GM12878 (cell line): Measurements from ENCODE around the gene RAP1GAP. TPM values are rescaled to one million over a fixed set of nuclear protein-coding genes. Genes with fewer than 3 reads are reported as not detected.

Experiments used
- ATAC-seq: fragments of 200-7000 bp; cut with Tn5 transposase; 3 replicates; pipeline ENCODE4 v1.9.1; 2020; ENCODE audit warnings: mild to moderate bottlenecking, moderate library complexity
- Bru-seq: library from RNA; stranded (reverse); fragments of 400-500 nt; gene quantifications from one replicate; lab custom pipeline; 2021; lab: Mats Ljungman, UMichigan
- BruChase-seq, 2 experiments: library from RNA; stranded (reverse); fragments of 400-500 nt; gene quantifications; one replicate each; lab custom pipeline; 2021; lab: Mats Ljungman, UMichigan
- BruUV-seq: library from RNA; stranded (reverse); fragments of 400-500 nt; replicated peaks from 2 replicates; lab custom pipeline; 2021; lab: Mats Ljungman, UMichigan
- CTCF ChIA-PET: fragments of 300-600 bp; sonication (Branson Sonifier 250); formaldehyde crosslinking; extraction: SDS; loops from one replicate; lab custom pipeline; 2021; ENCODE audit warnings: inconsistent platforms; lab: Yijun Ruan, JAX
- POLR2A ChIA-PET: fragments of 350-600 bp; formaldehyde crosslinking; extraction: SDS; loops from one replicate; lab custom pipeline; 2021; ENCODE audit warnings: inconsistent platforms; lab: Charles Lee
- RAD21 ChIA-PET: fragments of 300-600 bp; sonication (Branson Sonifier 250); formaldehyde crosslinking; loops from one replicate; lab custom pipeline; 2023; ENCODE audit warnings: antibody characterized with exemption; ENCODE audit not compliant: unreplicated experiment; lab: Charles Lee
- SMC1A ChIA-PET: fragments of 300-600 bp; sonication (Branson Sonifier 250); formaldehyde crosslinking; loops from one replicate; lab custom pipeline; 2023; ENCODE audit not compliant: unreplicated experiment, uncharacterized antibody; lab: Charles Lee
- DNase-seq: peaks from one replicate; pipeline ENCODE4 v3.0.0-alpha.2; 2011; ENCODE audit warnings: low read depth, low spot score
- FAIRE-seq: peaks from 3 replicates; lab custom pipeline; 2011; peaks lifted over from hg19 to GRCh38; lab: Jason Lieb, UNC
- H2AFZ ChIP-seq: 2 replicates; pipeline ENCODE4 v1.6.0; 2011; ENCODE audit warnings: low read depth, low read length, control low read depth; ENCODE audit not compliant: control insufficient read depth
- H3K27ac ChIP-seq: 2 replicates; pipeline ENCODE4 v1.5.1; 2011; ENCODE audit warnings: control low read depth; ENCODE audit not compliant: control insufficient read depth, insufficient read depth
- H3K27me3 ChIP-seq, 2 experiments: replicated peaks in 1 of 2; 2 replicates each; pipeline versions ENCODE4 v1.6.0 to v1.6.1; 2011; ENCODE audit warnings: low read length in 1 of 2; ENCODE audit not compliant: control insufficient read depth in 2 of 2, insufficient read depth in 2 of 2
- H3K36me3 ChIP-seq, 2 experiments: 2 replicates each; pipeline ENCODE4 v1.5.1; 2011; ENCODE audit warnings: low read length in 1 of 2; ENCODE audit not compliant: control insufficient read depth in 2 of 2, insufficient read depth in 2 of 2
- H3K4me1 ChIP-seq: 2 replicates; pipeline ENCODE4 v1.6.1; 2011; ENCODE audit warnings: mild to moderate bottlenecking, low read length, moderate library complexity, mixed read lengths; ENCODE audit not compliant: control insufficient read depth, insufficient read depth
- H3K4me2 ChIP-seq: 2 replicates; pipeline ENCODE4 v1.6.0; 2011; ENCODE audit warnings: control low read depth; ENCODE audit not compliant: control insufficient read depth, insufficient read depth
- H3K4me3 ChIP-seq: fragments of 200-600 bp; sonication (generic); 2 replicates; pipeline ENCODE4 v1.5.1; 2016
- H3K79me2 ChIP-seq: 2 replicates; pipeline ENCODE4 v1.6.0; 2011; ENCODE audit warnings: low read length; ENCODE audit not compliant: control insufficient read depth, insufficient read depth
- H3K9ac ChIP-seq: 2 replicates; pipeline ENCODE4 v1.8.0; 2011; ENCODE audit warnings: low read length, control low read depth, mixed read lengths; ENCODE audit not compliant: control insufficient read depth, insufficient read depth
- H3K9me3 ChIP-seq: replicated peaks from 3 replicates; pipeline ENCODE4 v1.5.1; 2011; ENCODE audit warnings: mild to moderate bottlenecking, low read length; ENCODE audit not compliant: control insufficient read depth, insufficient read depth
- H4K20me1 ChIP-seq: 2 replicates; pipeline ENCODE4 v1.6.0; 2011; ENCODE audit not compliant: control insufficient read depth, insufficient read depth
- BHLHE40 ChIP-seq, 2 experiments: fragments of 450-650 bp in 1 of 2; IDR thresholded peaks; 2 replicates each; pipeline ENCODE4 v1.6.1; 2011 to 2017; ENCODE audit warnings: low read depth in 2 of 2, borderline replicate concordance in 1 of 2, improper control_type of control experiment in 1 of 2, low read length in 1 of 2, mild to moderate bottlenecking in 1 of 2
- CTCF ChIP-seq, 3 experiments: IDR thresholded peaks in 2 of 3; conservative IDR thresholded peaks in 1 of 3; 2 replicates each; pipeline ENCODE4 v1.5.1; 2011; ENCODE audit warnings: low read depth in 3 of 3, low read length in 3 of 3, mild to moderate bottlenecking in 3 of 3, control low read depth in 2 of 3, moderate library complexity in 2 of 3, inconsistent platforms in 1 of 3, mixed read lengths in 1 of 3; ENCODE audit not compliant: control insufficient read depth in 2 of 3, insufficient read depth in 1 of 3; ENCODE audit errors: extremely low read depth in 1 of 3
- GATAD2B ChIP-seq: fragments of 450-650 bp; conservative IDR thresholded peaks from 2 replicates; pipeline ENCODE4 v1.6.1; 2017; ENCODE audit warnings: low read depth, mild to moderate bottlenecking, moderate library complexity
- IKZF1 ChIP-seq: fragments of 450-650 bp; conservative IDR thresholded peaks from 2 replicates; pipeline ENCODE4 v1.6.1; 2017; ENCODE audit warnings: antibody characterized with exemption, mild to moderate bottlenecking
- LARP7 ChIP-seq: fragments of 450-650 bp; IDR thresholded peaks from 2 replicates; pipeline ENCODE4 v1.6.1; 2017; ENCODE audit warnings: mild to moderate bottlenecking
- MEF2A ChIP-seq: IDR thresholded peaks from 2 replicates; pipeline ENCODE4 v1.6.1; 2011; ENCODE audit warnings: low read depth, mild to moderate bottlenecking, low read length, moderate library complexity; ENCODE audit not compliant: insufficient read depth
- NR2F1 ChIP-seq: fragments of 450-650 bp; conservative IDR thresholded peaks from 2 replicates; pipeline ENCODE4 v1.6.1; 2017; ENCODE audit warnings: mild to moderate bottlenecking
- SMARCA5 ChIP-seq: fragments of 450-650 bp; IDR thresholded peaks from 2 replicates; pipeline ENCODE4 v1.6.1; 2017; ENCODE audit warnings: mild to moderate bottlenecking
- TAF1 ChIP-seq: IDR thresholded peaks from 2 replicates; pipeline ENCODE4 v1.6.1; 2011; ENCODE audit warnings: mild to moderate bottlenecking, low read depth, low read length, borderline replicate concordance
- TCF3 ChIP-seq: IDR thresholded peaks from 2 replicates; pipeline ENCODE4 v1.6.1; 2012; ENCODE audit warnings: low read depth, mild to moderate bottlenecking, low read length, borderline replicate concordance; ENCODE audit not compliant: insufficient read depth
- WGBS: methylation state at CpG from one replicate; pipeline ENCODE4 v1.1.6; 2016; ENCODE audit warnings: low lambda C conversion rate; ENCODE audit not compliant: insufficient replicate concordance, insufficient coverage; ENCODE audit errors: missing lambda C conversion rate; 5-methylcytosine and 5-hydroxymethylcytosine counted together
- in situ Hi-C: fragments of 300-500 bp; cut with MboI; formaldehyde crosslinking; loops from 9 replicates; pipeline ENCODE4 v1.14.3; 2018; ENCODE audit warnings: mixed read lengths
- intact Hi-C: fragments of 100-400 bp; cut with micrococcal nuclease; formaldehyde crosslinking; loops from one replicate; pipeline ENCODE4 v1.14.2; 2022; ENCODE audit not compliant: unreplicated experiment
- long read RNA-seq, 2 experiments: library from polyadenylated mRNA; unstranded; transcript quantifications; one replicate each; pipeline ENCODE4 v2.0.0, GENCODE V29; 2019 to 2020
- polyA minus RNA-seq, 3 experiments: library from RNA; depleted of rRNA, polyadenylated mRNA; stranded (reverse); fragments of >200 nt; gene quantifications; 2 replicates each; pipeline ENCODE4 v1.2.3, GENCODE V29; 2011
- polyA plus RNA-seq, 11 experiments: library from polyadenylated mRNA; depleted of rRNA in 4 of 11; unstranded in 6 of 11; stranded (reverse) in 5 of 11; fragments of >200 nt; fragmentation: Nextera tagmentation in 4 of 11; fragmentation: Illumina TruSeq in 1 of 11; extraction: Ambion mirVana in 4 of 11; extraction: Trizol in 1 of 11; gene quantifications; 1 replicate in 1 of 11; 2 replicates in 10 of 11; pipeline versions ENCODE4 v1.2.1 to v1.2.3, GENCODE V29; 2011 to 2016; ENCODE audit warnings: inconsistent platforms in 2 of 11, missing spikeins in 2 of 11, low read depth in 1 of 11
- total RNA-seq, 4 experiments: library from RNA; depleted of rRNA in 3 of 4; stranded (reverse); fragments of >200 nt in 3 of 4; fragmentation: Illumina TruSeq in 1 of 4; extraction: Trizol in 1 of 4; gene quantifications; 2 replicates each; pipeline versions ENCODE4 v1.2.1 to v1.2.3, GENCODE V29; 2013 to 2021
- TF ChIP-seq, protein P1 (sequence below): fragments of 450-650 bp; conservative IDR thresholded peaks from 2 replicates; pipeline ENCODE4 v1.6.1; 2017; ENCODE audit warnings: mild to moderate bottlenecking, moderate library complexity
- TF ChIP-seq, protein P2 (sequence below): IDR thresholded peaks from 2 replicates; pipeline ENCODE4 v1.6.1; 2012; ENCODE audit warnings: low read depth, low read length, improper control_type of control experiment

Gene RAP1GAP
- 3.1 TPM in 2 replicates for total RNA-seq (2013; cell fraction: nucleolus; rRNA removed)
- total RNA-seq (2014; rRNA removed): 0.06 TPM in 1 of 2 replicates, not detected in the other
- total RNA-seq (2014; rRNA removed; fragmentation: Illumina TruSeq; extraction: Trizol): 0.04 TPM in 1 of 2 replicates, not detected in the other
- total RNA-seq (2021): 0.05 and 0.21 TPM in 2 replicates
- 0.37 TPM for polyA plus RNA-seq (2011; ENCODE audit: low read depth)
- polyA plus RNA-seq (2011; rRNA removed): 0.73 and 0.96 TPM in 2 replicates
- polyA plus RNA-seq (2011; cell fraction: cytosol; rRNA removed): 0.75 and 0.97 TPM in 2 replicates
- 2.2 and 2.9 TPM in 2 replicates for polyA plus RNA-seq (2011; cell fraction: nucleus; rRNA removed)
- 0.72 and 1.0 TPM in 2 replicates for polyA plus RNA-seq (2012)
- 0.09 TPM in 1 of 2 replicates, not detected in the other for polyA plus RNA-seq (2014; fragmentation: Illumina TruSeq; extraction: Trizol)
- polyA plus RNA-seq (2014; fragmentation: Nextera tagmentation; extraction: Ambion mirVana): not detected
- 0.08 and 0.09 TPM in 2 replicates for polyA plus RNA-seq (2014; rRNA removed)
- polyA plus RNA-seq (2016; fragmentation: Nextera tagmentation; extraction: Ambion mirVana): under 1 TPM in 1 of 2 experiments, not detected in 1; 0.09 TPM
- polyA minus RNA-seq (2011; rRNA and poly(A)+ RNA removed): 1.2 and 1.7 TPM in 2 replicates
- polyA minus RNA-seq (2011; cell fraction: cytosol; rRNA and poly(A)+ RNA removed): 0.40 and 0.73 TPM in 2 replicates
- 0.67 and 1.1 TPM in 2 replicates for polyA minus RNA-seq (2011; cell fraction: nucleus; rRNA and poly(A)+ RNA removed)
- percentile 36 among the genes with signal in this experiment for Bru-seq, nascent RNA
- BruChase-seq, experiment 1, labeled RNA remaining after a 6-hour chase: percentile 34 among the genes with signal in this experiment
- percentile 38 among the genes with signal in this experiment for BruChase-seq, experiment 2, labeled RNA remaining after a 2-hour chase
- long read RNA-seq, experiment 1: 0 reads
- long read RNA-seq, experiment 2: 0 reads

- intact Hi-C loops: no loop called here
- H3K4me2 ChIP-seq: peak within 1 kb of the TSS; percentile 2; the same call in 1 of the 2 replicates
- no peak within 1 kb of the TSS for H3K4me3 ChIP-seq
- peaks cover 3% of the 10 kb centered on the region; the same call in 1 of the 2 replicates for H3K4me1 ChIP-seq
- H4K20me1 ChIP-seq: no peaks in the 10 kb centered on the region
- POLR2A ChIA-PET: no interaction called here
- H3K79me2 ChIP-seq: no peaks in the 10 kb centered on the region
- CTCF ChIA-PET: interaction anchor here (0.7 to 0.8 kb wide), 2 partner anchors 113 to 294 kb away, joined by 3 read pairs; no protein-coding TSS in a partner anchor
- 3% methylated on average over 61 of the region's 64 CpGs for WGBS
- no peaks in the 10 kb centered on the region for H3K9me3 ChIP-seq
- RAD21 ChIA-PET: interaction anchor here (1.0 to 1.2 kb wide), 2 partner anchors 112 to 299 kb away, joined by 3 to 4 read pairs; no protein-coding TSS in a partner anchor
- H3K27me3 ChIP-seq: peaks cover 0 to 6% of the 10 kb centered on the region in 2 experiments
- DNase-seq: no peak
- SMC1A ChIA-PET: interaction anchor here (1.1 kb wide), 1 partner anchor 15 kb away, joined by 4 read pairs; no protein-coding TSS in a partner anchor
- in situ Hi-C loops: no loop called here
- BruUV-seq: no TSS peak
- no peak within 1 kb of the TSS for H3K9ac ChIP-seq
- peak; percentile 43 for ATAC-seq
- no peak within 1 kb of the TSS for H3K27ac ChIP-seq
- no peak within 1 kb of the TSS for H2AFZ ChIP-seq
- TF ChIP-seq, protein P1, sequence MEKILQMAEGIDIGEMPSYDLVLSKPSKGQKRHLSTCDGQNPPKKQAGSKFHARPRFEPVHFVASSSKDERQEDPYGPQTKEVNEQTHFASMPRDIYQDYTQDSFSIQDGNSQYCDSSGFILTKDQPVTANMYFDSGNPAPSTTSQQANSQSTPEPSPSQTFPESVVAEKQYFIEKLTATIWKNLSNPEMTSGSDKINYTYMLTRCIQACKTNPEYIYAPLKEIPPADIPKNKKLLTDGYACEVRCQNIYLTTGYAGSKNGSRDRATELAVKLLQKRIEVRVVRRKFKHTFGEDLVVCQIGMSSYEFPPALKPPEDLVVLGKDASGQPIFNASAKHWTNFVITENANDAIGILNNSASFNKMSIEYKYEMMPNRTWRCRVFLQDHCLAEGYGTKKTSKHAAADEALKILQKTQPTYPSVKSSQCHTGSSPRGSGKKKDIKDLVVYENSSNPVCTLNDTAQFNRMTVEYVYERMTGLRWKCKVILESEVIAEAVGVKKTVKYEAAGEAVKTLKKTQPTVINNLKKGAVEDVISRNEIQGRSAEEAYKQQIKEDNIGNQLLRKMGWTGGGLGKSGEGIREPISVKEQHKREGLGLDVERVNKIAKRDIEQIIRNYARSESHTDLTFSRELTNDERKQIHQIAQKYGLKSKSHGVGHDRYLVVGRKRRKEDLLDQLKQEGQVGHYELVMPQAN: 0 out of 2 replicates have a peak, but pooled peaks have one; percentile 36
- TF ChIP-seq LARP7: 0 out of 2 replicates have a peak, but pooled peaks have one; percentile 36
- peak in 1 of 2 experiments; percentile 46; a peak in 1 of 4 replicates for TF ChIP-seq BHLHE40 (IDR thresholded peaks at IDR 0.05; ENCODE audit: borderline replicate concordance in 1 of 2, low read depth in 2 of 2, low read length in 1 of 2)
- no peak for TF ChIP-seq MEF2A
- 0 out of 2 replicates have a peak, but pooled peaks have one; percentile 37 for TF ChIP-seq NR2F1
- TF ChIP-seq, protein P2, sequence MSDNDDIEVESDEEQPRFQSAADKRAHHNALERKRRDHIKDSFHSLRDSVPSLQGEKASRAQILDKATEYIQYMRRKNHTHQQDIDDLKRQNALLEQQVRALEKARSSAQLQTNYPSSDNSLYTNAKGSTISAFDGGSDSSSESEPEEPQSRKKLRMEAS: peak; percentile 10; the same call in 1 of the 2 replicates
- TF ChIP-seq TCF3: no peak
- 0 out of 2 replicates have a peak, but pooled peaks have one; percentile 64 for TF ChIP-seq SMARCA5
- TF ChIP-seq TAF1: no peak
- TF ChIP-seq GATAD2B: 0 out of 2 replicates have a peak, but pooled peaks have one; percentile 34
- TF ChIP-seq IKZF1: peak; percentile 22
- peak in 1 of 3 experiments; percentile 34; a peak in 2 of 6 replicates for TF ChIP-seq CTCF (IDR thresholded peaks at IDR 0.05 in 2 of 3, conservative IDR thresholded peaks at IDR 0.05 in 1 of 3; ENCODE audit: control insufficient read depth in 2 of 3, extremely low read depth in 1 of 3, insufficient read depth in 1 of 3, low read depth in 3 of 3, low read length in 3 of 3)
- no peaks in the 10 kb centered on the region for H3K36me3 ChIP-seq
- FAIRE-seq: no peak
These were observed at the start of gene RAP1GAP for GRCh38 chr1:21669258-21670058. Gene RAP1GAP, minus strand, starts transcription at chr1:21669357. Its CDS starts 49,325 bp downstream, at chr1:21620032.
